Transverse colon (tissue), 4 donors: Measurements from ENCODE around the gene ROBO1. TPM values are rescaled to one million over a fixed set of nuclear protein-coding genes. Genes with fewer than 3 reads are reported as not detected.

ENCODE experiments used
- DNase-seq: peaks from one replicate; pipeline ENCODE4 v3.0.0-alpha.2; 2019
- H3K27ac ChIP-seq, 4 donors: fragments of 200-600 bp; sonication (generic); 2 replicates each; pipeline ENCODE4 v1.5.1; 2016 to 2018; ENCODE audit warnings: inconsistent platforms in 4 of 4
- H3K27me3 ChIP-seq: fragments of 200-600 bp; sonication (generic); 2 replicates; pipeline ENCODE4 v1.5.1; 2017; ENCODE audit warnings: inconsistent platforms
- H3K36me3 ChIP-seq, 4 donors: fragments of 200-600 bp; sonication (generic); 2 replicates each; pipeline ENCODE4 v1.5.1; 2017 to 2019; ENCODE audit warnings: inconsistent platforms in 4 of 4
- H3K4me1 ChIP-seq, 4 donors: fragments of 200-600 bp; sonication (generic); 2 replicates each; pipeline ENCODE4 v1.5.1; 2017 to 2020; ENCODE audit warnings: inconsistent platforms in 4 of 4
- H3K4me3 ChIP-seq, 4 donors: fragments of 200-600 bp; sonication (generic); 1 replicate in 1 of 4; 2 replicates in 3 of 4; pipeline versions ENCODE4 v1.5.1 to v1.6.1; 2017 to 2019; ENCODE audit warnings: inconsistent platforms in 4 of 4
- H3K9me3 ChIP-seq, 2 donors: fragments of 200-600 bp; sonication (generic); 2 replicates each; pipeline ENCODE4 v1.5.1; 2017 to 2019; ENCODE audit warnings: inconsistent platforms in 2 of 2
- CTCF ChIP-seq, 5 experiments: fragments of 200-600 bp in 3 of 5; fragments of 450-650 bp in 2 of 5; sonication (generic) in 3 of 5; IDR thresholded peaks; 1 replicate in 2 of 5; 2 replicates in 3 of 5; pipeline ENCODE4 v1.5.1; 2016 to 2017; ENCODE audit warnings: antibody characterized with exemption in 5 of 5, inconsistent platforms in 3 of 5, mild to moderate bottlenecking in 2 of 5, moderate library complexity in 1 of 5
- EP300 ChIP-seq: sonication (generic); formaldehyde crosslinking; IDR thresholded peaks from one replicate; pipeline ENCODE4 v1.6.1; 2017; ENCODE audit warnings: antibody characterized with exemption, low read depth
- POLR2A ChIP-seq: fragments of 450-650 bp; IDR thresholded peaks from one replicate; pipeline ENCODE4 v1.6.1; 2016; ENCODE audit warnings: antibody characterized with exemption, mild to moderate bottlenecking, moderate library complexity
- POLR2AphosphoS5 ChIP-seq, 3 donors: sonication (generic); formaldehyde crosslinking; IDR thresholded peaks; one replicate each; pipeline ENCODE4 v1.6.1; 2016; ENCODE audit warnings: antibody characterized with exemption in 3 of 3
- WGBS, 2 donors: methylation state at CpG; one replicate each; pipeline ENCODE4 v1.1.5; 2018; ENCODE audit warnings: low coverage in 1 of 2; 5-methylcytosine and 5-hydroxymethylcytosine counted together
- in situ Hi-C, 4 donors: fragments of 200-750 bp; cut with MboI; loops; one replicate each; pipeline versions ENCODE4 v1.15.0 to v1.15.1; 2017; ENCODE audit warnings: low sequenced_read_pairs in 3 of 4, low pct_ligation_motif_present in 1 of 4, low pct_unique_long_range_greater_than_20kb in 1 of 4
- intact Hi-C: fragments of 100-400 bp; cut with DNase I; formaldehyde crosslinking; loops from one replicate; pipeline ENCODE4 v1.15.1; 2023; ENCODE audit warnings: low total_unique reads
- total RNA-seq, 4 donors: library from RNA; depleted of rRNA; stranded (reverse); fragments of >200 nt; gene quantifications; one replicate each; pipeline ENCODE4 v1.1.0, GENCODE V29; 2016

Gene ROBO1
- total RNA-seq, 4 donors from 2014 or later: 7.6 to 68.7 (median 9.1) TPM

GRCh38 chr3:79672731-79673130 is 95.1 kb downstream of the ROBO1 start:
- TF ChIP-seq EP300 (no peak), POLR2AphosphoS5 (IDR thresholded peaks at IDR 0.05) (no peak), POLR2A (no peak), CTCF (IDR thresholded peaks at IDR 0.05) (no peak)
- no peak for DNase-seq
- no peaks in the 10 kb centered on the region for H3K9me3 ChIP-seq
- H3K36me3 ChIP-seq: no peaks in the 10 kb centered on the region
- WGBS, 2 donors: 72 to 88% methylated on average over 2 of the region's 2 CpGs
- in situ Hi-C loops: no loop called here
- intact Hi-C loops: no loop called here
- H3K4me1 ChIP-seq: no peaks in the 10 kb centered on the region
- H3K4me3 ChIP-seq: no peak overlapping the region
- no peaks in the 10 kb centered on the region for H3K27me3 ChIP-seq
- H3K27ac ChIP-seq: no peak overlapping the region

- intact Hi-C loops (no loop called here), in situ Hi-C loops (no loop called here)
- Histone ChIP-seq H3K27me3 (no peaks in the 10 kb centered on the region), H3K27ac (no peak overlapping the region), H3K9me3 (no peaks in the 10 kb centered on the region), H3K4me3 (no peak overlapping the region), H3K4me1 (no peaks in the 10 kb centered on the region), H3K36me3 (no peaks in the 10 kb centered on the region)
- DNase-seq: no peak
- no peak for TF ChIP-seq EP300
- TF ChIP-seq POLR2A: no peak
- TF ChIP-seq POLR2AphosphoS5 (IDR thresholded peaks at IDR 0.05): no peak
- TF ChIP-seq CTCF (IDR thresholded peaks at IDR 0.05): no peak
- 72 to 73% methylated on average over 1 of the region's 1 CpG for WGBS, 2 donors
These were observed 95.7 kb downstream of the ROBO1 start for GRCh38 chr3:79672075-79672474.

GRCh38 chr3:79670178-79670577 is 97.6 kb downstream of the ROBO1 start:
- no peak overlapping the region for H3K27ac ChIP-seq
- in situ Hi-C loops: no loop called here
- intact Hi-C loops: no loop called here
- DNase-seq: no peak
- no peaks in the 10 kb centered on the region for H3K27me3 ChIP-seq
- 37 to 63% methylated on average over 3 of the region's 3 CpGs for WGBS, 2 donors
- no peak overlapping the region for H3K4me3 ChIP-seq
- H3K36me3 ChIP-seq: no peaks in the 10 kb centered on the region
- H3K4me1 ChIP-seq: no peaks in the 10 kb centered on the region
- no peaks in the 10 kb centered on the region for H3K9me3 ChIP-seq
- TF ChIP-seq EP300: no peak
- no peak for TF ChIP-seq POLR2AphosphoS5 (IDR thresholded peaks at IDR 0.05)
- no peak for TF ChIP-seq CTCF (IDR thresholded peaks at IDR 0.05)

- no peak overlapping the region for H3K27ac ChIP-seq
- H3K9me3 ChIP-seq: no peaks in the 10 kb centered on the region
- no peaks in the 10 kb centered on the region for H3K27me3 ChIP-seq
- no peak overlapping the region for H3K4me3 ChIP-seq
- H3K36me3 ChIP-seq: no peaks in the 10 kb centered on the region
- in situ Hi-C loops (no loop called here), intact Hi-C loops (no loop called here)
- WGBS, 2 donors: 80 to 85% methylated on average over 7 of the region's 7 CpGs
- no peaks in the 10 kb centered on the region for H3K4me1 ChIP-seq
- TF ChIP-seq POLR2A (no peak), EP300 (no peak), CTCF (IDR thresholded peaks at IDR 0.05) (no peak), POLR2AphosphoS5 (IDR thresholded peaks at IDR 0.05) (no peak)
- no peak for DNase-seq
These were observed 103.3 kb downstream of the ROBO1 start for GRCh38 chr3:79664455-79664854.
